ENCODE results near the gene NOL9.
A peak's percentile ranks its signal among the peaks of the same experiment; 100 is the strongest.

NOL9 gene

GRCh38 chr1:6489383-6489765, 64.9 kb downstream of the NOL9 start:
- DNase-seq (ENCODE audit: low read depth in 2 of 2) = no peak

- DNase-seq (ENCODE audit: low read depth in 2 of 2) = no peak
Observed at GRCh38 chr1:6488602-6489382, 65.5 kb downstream of the NOL9 start.

DNA sequence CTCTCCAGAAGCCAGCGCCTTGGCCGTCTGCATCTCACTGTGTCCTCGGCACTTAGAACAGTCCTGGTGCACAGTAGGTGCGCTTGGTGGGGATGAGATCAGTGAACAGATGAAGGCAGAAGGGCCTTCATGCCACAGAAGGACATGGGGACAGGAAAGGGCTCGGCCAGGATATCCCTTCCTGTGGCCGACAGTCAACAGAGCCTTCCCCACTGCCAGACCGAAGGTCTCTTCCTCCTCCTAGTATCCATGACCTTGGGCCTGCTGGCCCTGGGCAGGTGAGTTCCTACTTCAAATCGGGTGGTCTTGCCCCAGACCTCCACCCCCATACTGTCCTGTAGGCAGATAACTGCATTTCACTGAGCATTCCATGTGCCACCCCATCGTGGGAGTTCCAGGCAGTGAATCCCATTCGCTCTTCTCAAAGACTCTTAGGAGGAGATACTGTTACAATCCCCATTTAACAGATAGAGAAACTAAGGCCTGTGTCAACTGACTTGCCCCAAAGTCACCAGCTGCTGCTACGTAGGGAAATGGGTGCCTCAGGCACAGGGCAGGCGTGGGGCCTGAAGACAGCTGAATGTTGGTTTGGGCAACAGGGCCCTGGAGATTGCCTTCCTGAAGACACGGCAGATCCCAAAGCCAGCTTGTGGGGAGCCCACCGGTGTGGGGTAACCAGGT, 66.4 kb downstream of the NOL9 start:
- no peak for DNase-seq (ENCODE audit: low read depth in 2 of 2)

GRCh38 chr1:6486433-6487011, 67.8 kb downstream of the NOL9 start:
- DNase-seq (ENCODE audit: low read depth in 2 of 2) = peak; percentile 73 to 77

GRCh38 chr1:6485168-6486101, 68.9 kb downstream of the NOL9 start:
- no peak for DNase-seq (ENCODE audit: low read depth in 2 of 2)

DNA sequence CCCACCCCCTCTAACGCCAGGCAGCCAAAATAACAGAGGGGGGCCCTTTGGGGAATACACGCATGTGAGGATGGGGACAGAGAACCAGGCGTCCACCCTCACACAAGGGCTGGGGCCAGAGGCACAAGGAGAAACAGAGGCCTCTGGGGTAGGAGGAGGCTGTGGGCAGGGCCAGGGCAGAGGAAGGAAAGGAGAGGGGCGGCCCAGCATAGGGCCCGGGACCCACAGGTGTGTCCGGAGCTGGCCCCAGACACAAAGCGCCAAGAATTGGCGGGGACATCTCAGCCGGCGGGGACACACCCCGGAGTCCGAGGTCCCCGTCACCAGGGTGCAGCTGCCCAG, 69.5 kb downstream of the NOL9 start:
- no peak for DNase-seq (ENCODE audit: low read depth in 2 of 2)

DNA sequence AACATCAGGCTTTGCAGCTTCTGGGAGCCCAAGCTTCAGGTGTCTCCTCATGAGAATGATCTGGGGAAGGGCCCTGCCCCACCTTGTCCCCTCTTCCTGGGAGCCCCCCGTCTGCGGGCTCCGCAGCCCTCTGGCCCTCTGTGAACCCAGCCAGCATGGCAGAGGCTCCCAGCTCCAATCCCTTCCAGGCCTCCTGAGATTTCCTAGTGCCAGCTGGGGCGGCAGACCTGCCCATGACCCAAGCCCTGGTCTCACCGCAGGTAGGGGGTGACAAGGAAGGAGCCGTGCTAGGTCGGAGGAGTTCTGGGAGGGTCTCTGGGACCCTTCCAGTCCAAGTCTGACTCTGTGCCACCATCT, 70.6 kb downstream of the NOL9 start:
- no peak for DNase-seq (ENCODE audit: low read depth in 2 of 2)

GRCh38 chr1:6483017-6483760, 71.1 kb downstream of the NOL9 start:
- DNase-seq (ENCODE audit: low read depth in 2 of 2) = no peak

DNA sequence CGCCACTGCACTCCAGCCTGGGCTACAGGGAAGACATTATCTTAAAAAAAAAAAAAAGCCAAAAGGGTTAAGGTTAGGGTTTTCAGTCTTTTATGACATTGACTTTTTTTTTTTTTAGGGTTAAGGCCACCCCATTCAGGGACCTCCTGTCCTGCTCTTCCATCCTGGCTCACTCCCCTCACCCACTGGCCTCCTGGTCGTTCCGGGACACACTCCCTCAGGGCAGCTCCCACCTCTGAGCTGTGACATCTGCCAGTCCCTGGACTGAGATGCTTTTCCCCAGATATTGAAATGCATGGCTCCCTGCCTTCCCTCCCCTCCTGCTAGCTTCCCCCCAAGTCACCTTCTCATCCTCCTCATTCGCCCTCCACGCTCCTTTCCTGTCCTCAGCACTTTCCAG, 72.5 kb downstream of the NOL9 start:
- DNase-seq (ENCODE audit: low read depth in 2 of 2) = no peak

GRCh38 chr1:6477039-6477820, 77.1 kb downstream of the NOL9 start:
- no peak for DNase-seq (ENCODE audit: low read depth in 2 of 2)

DNA sequence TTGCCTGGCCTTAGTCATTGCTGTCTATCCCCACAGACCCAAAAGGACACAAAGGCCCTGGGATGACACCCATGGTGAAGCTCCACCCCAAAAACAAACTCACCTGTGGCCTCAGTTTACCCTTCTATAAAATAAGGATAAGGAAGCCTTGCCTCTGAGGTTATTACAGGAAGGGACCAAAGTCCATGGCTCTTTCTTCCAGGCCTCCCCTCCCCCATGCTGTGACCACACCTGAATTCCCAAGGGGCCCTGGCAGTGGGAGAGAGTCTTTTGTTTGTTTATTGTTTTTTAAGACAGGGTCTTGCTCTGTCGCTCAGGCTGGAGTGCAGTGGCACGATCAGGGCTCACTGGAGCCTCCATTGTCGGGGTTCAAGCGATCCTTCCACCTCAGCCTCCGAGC, 77.8 kb downstream of the NOL9 start:
- no peak for DNase-seq (ENCODE audit: low read depth in 2 of 2)

GRCh38 chr1:6475381-6476133, 78.8 kb downstream of the NOL9 start:
- peak; percentile 56 to 67 for DNase-seq (ENCODE audit: low read depth in 2 of 2)

- no peak for DNase-seq (ENCODE audit: low read depth in 2 of 2)
Observed at GRCh38 chr1:6474815-6475282, 79.5 kb downstream of the NOL9 start.

- no peak for DNase-seq (ENCODE audit: low read depth in 2 of 2)
Observed at GRCh38 chr1:6473974-6474814, 80.1 kb downstream of the NOL9 start.

DNA sequence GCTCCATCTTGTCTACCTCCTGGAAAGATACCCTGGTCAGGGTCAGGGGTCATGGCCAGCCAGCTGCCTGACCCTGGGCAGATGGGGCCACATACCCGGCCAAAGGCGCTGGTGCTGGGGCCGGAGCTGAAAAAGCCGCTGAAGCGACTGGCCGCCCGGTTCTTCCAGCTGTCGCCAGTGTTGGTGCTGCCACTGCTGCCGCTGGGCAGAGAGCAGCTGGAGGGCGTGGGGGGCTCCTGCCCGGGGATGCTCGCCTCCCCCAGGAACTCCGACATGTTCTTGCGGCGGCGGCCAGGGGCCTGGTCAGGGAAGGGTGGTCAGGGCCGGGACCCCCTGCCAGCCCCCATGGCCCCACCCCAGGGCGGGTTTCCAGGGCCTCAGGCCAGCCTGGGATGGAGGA, 81.2 kb downstream of the NOL9 start:
- DNase-seq (ENCODE audit: low read depth in 2 of 2) = no peak

- no peak for DNase-seq (ENCODE audit: low read depth in 2 of 2)
Observed at GRCh38 chr1:6472391-6472790, 81.9 kb downstream of the NOL9 start.

GRCh38 chr1:6471970-6472368, 82.3 kb downstream of the NOL9 start:
- no peak for DNase-seq (ENCODE audit: low read depth in 2 of 2)

Data from activated CD8-positive, alpha-beta memory T cell treated with anti-CD3 and anti-CD28 coated beads for 4 hours (primary cell).